NCI-H2107 treated with DMSO at 0.1 percent for 48 hours (cell line): ENCODE results near the gene CAND2.

ENCODE experiments used
- DNase-seq: peaks from one replicate; lab custom pipeline; 2025; ENCODE audit not compliant: unreplicated experiment; lab: John Stamatoyannopoulos, UW

The CAND2 gene

GRCh38 chr3:12796171-12797123, at the start of gene CAND2:
TSS of gene CAND2 (plus strand) at chr3:12796680. CDS start at chr3:12796721, 41 bp downstream.
- no peak for DNase-seq

- no peak for DNase-seq
Measured at GRCh38 chr3:12748477-12748876, 48.0 kb upstream of the CAND2 start.

GRCh38 chr3:12750223-12750622, 46.3 kb upstream of the CAND2 start:
- peak; percentile 70 for DNase-seq

- DNase-seq: no peak
Measured at GRCh38 chr3:12750658-12751071, 45.8 kb upstream of the CAND2 start.

GRCh38 chr3:12751571-12751970, 44.9 kb upstream of the CAND2 start:
- no peak for DNase-seq

- no peak for DNase-seq
Measured at GRCh38 chr3:12752102-12752501, 44.4 kb upstream of the CAND2 start.

- DNase-seq: no peak
Measured at GRCh38 chr3:12752809-12753208, 43.7 kb upstream of the CAND2 start.

GRCh38 chr3:12753275-12754028, 43.0 kb upstream of the CAND2 start:
- DNase-seq: no peak

GRCh38 chr3:12754313-12754712, 42.2 kb upstream of the CAND2 start:
- DNase-seq: no peak

- no peak for DNase-seq
Measured at GRCh38 chr3:12755754-12756153, 40.7 kb upstream of the CAND2 start.

GRCh38 chr3:12756175-12756574, 40.3 kb upstream of the CAND2 start:
- DNase-seq: no peak

GRCh38 chr3:12756635-12757034, 39.8 kb upstream of the CAND2 start:
- DNase-seq: no peak

- peak; percentile 7 for DNase-seq
Measured at GRCh38 chr3:12758025-12758781, 38.3 kb upstream of the CAND2 start.

- DNase-seq: no peak
Measured at GRCh38 chr3:12759097-12759679, 37.3 kb upstream of the CAND2 start, which contains the start of gene TMEM40. TSS of gene TMEM40 (minus strand) at chr3:12759259. CDS start at chr3:12749832, 9,427 bp downstream.

- DNase-seq: no peak
Measured at GRCh38 chr3:12759693-12760565, 36.6 kb upstream of the CAND2 start.

- no peak for DNase-seq
Measured at GRCh38 chr3:12764171-12764776, 32.2 kb upstream of the CAND2 start.

- DNase-seq: no peak
Measured at GRCh38 chr3:12766541-12766940, 29.9 kb upstream of the CAND2 start.

- DNase-seq: no peak
Measured at GRCh38 chr3:12768579-12769527, 27.6 kb upstream of the CAND2 start.
